NCI-H2227 treated with DMSO at 0.1 percent for 48 hours (cell line): Measurements from ENCODE around the gene MLLT10.

Experiments used
- DNase-seq: peaks from one replicate; lab custom pipeline; 2025; lab: John Stamatoyannopoulos, UW

The MLLT10 gene

DNA sequence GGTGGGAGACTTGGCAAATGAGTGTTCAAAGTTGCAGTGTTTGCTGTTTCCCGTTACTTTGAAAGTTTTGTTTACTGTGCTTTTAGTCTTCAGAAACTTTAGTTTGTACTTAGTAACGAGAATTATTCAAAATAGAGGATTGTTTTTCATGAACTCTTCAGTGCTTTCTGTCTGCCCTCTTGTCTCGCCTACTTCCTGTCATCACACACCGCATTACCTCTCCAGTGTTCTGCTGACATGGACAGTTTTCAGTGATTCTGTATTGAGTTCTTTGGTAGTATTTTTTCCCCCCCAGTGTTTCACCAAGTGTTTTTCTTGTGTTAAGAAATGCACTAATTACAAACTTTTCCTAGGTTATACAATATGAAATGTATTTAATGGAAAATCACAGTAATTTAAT, 207.0 kb downstream of the MLLT10 start:
- DNase-seq, result no peak

DNA sequence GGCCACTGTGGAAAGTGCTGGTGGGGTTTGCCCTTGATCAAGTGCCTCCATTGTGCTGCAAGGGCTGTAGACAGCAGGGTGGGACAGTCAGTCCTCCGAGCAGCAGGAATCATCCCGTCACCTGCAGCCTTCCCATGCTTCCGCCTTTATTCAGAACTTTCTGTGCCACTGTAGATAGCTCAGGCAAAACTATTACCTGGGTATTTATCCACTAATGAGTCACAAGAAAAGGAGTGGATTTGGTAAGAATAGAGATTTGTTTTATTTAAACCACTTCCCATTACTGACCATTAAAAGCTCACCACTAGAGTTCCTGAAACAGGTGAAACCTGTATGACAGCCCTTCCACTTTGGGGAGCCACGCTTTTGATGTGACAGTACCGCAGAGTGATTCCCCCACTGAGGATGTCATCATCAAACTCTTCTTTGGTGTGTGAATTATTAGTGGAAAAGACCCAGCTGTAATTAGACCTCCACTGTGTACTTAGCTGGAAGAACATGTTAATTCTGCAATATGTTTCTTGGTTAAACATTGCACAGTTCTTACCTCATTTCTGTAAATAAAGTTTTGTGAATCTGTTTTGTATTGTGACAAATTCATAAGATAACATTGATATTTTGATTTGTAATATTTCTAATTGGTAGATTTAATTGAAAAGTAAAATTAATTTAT, 208.8 kb downstream of the MLLT10 start:
- no peak for DNase-seq

DNA sequence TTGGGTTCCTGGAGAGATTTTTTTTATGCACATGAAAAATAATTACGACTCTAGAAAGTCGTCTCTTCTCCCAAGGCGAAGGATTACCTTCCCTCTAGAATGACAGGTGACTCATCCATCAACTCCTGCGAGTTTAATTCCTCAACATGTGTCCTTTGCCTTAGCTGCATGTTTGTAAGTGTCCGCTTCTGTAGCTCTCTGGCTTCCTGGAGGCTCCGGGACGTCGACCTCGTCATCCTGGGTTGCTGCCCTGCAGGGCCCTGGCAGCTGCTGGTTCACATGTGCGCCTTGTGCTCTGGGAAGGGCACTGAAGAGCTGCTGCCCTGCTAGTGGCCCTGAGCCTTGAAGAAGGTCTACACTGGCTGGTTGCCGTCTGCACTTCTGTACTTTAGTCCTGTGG, 210.2 kb downstream of the MLLT10 start:
- DNase-seq, result no peak

DNA sequence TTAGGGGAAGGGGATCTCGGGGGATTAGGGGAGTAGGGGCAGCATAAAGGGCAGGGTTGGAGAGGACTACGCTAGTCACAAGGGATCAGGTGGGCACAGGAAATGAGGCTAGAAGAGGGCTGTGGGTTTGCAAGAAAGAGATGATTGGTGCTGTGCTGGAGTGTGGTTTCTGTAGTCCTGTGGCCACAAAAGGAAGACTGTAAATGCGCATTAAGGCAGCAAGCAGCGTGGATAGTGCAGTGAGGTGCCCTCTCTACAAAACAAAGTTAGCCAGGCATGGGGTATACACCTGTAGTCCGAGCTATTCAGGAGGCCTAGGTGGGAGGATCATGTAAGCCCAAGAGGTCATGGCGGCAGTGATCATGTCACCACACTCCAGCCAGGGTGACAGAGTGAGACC, 212.1 kb downstream of the MLLT10 start:
- DNase-seq, result no peak

DNA sequence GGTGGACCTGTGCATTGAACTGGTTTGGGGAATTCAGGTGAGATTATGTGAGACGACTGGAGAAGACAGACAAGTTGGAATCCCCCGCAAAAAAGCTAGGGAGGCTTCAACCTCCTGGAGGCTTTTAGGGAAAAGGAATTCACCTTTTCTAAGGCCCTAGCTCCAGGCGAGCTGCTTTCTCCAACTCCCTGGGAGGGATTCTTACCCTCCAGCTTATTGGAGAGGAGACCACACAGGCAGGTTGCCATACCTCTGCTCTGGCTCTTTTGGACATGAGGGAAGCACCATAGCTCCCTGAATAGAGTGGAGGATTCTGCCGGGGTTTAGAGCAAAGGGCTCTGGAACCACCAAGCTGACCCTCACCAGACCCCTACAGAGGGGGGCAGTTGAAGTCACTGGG, 213.8 kb downstream of the MLLT10 start:
- DNase-seq, result no peak

DNA sequence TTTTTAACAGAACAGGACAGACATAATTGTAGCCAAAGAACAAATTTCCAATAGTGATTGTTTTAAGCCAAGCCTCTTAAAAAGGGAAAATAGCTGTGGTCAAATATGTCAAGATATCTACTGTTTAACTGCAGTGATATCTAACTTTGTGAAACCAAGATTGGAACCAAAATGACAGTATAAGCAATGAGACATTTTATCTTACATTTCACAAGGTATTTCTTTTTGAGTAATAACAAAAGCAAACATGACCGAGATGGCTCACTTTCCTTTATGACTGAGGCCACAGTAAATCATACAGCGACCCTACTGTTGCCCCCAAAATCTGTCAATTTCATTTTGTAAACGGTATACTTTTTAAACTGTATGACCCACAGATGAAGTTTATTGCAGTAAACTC, 215.8 kb downstream of the MLLT10 start:
- DNase-seq, result no peak

DNA sequence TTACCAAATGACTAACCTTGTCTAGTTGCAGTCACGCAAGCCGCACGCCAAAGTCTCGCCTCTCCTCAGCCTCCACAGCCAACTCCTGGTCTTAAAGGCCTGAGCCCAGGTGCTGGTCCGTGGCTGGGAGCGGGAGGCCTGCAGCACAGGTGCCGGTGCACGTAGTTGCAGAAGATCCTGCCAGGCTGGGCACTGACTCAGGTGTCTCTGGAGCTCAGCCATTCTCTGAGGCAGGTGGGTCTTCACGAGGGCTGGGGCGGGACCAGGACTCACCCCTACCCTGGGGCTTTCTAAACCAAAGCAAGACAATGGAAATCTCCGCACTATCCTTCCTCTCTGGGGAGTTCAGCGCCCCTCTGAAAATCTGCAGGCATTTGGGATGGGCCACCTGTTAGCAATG, 216.4 kb downstream of the MLLT10 start:
- no peak for DNase-seq

DNA sequence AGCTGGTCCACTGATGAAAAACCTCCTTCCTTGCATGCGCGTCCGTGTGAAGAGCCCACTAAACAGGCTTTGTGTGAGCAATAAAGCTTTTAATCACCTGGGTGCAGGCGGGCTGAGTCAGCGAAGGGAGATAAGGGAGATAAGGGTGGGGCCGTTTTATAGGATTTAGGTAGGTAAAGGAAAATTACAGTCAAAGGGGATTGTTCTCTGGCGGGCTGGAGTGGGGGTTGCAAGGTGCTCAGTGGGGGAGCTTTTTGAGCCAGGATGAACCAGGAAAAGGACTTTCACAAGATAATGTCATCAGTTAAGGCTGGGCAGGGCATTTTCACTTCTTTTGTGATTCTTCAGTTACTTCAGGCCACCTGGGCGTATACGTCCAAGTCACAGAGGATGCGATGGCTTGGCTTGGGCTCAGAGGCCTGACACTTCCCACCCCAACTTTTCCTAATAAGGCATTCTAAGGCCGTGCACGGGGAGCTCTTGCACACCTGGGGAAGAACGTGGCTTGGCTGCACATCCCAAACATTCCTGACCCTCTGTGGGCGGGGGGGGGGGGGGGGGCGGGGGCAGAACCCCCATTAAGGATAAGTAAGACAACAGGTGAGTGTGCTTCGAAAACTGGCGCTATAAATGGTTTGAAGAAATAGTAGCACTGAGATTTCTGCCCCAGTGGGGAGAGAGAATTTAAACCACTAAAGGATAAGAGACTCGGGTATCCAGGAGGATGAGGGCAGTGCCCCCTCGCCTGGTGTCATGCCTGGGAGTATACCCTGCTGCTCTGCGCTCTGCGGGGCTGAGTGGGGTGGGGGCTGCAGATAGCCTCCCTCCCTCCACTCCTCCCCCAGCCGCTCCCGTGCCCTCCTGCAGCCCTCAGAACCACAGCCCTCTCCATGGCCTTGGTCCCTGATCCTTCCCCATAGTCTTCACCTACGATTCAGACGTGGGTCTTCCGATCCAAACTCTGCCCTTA, 217.6 kb downstream of the MLLT10 start:
- no peak for DNase-seq

DNA sequence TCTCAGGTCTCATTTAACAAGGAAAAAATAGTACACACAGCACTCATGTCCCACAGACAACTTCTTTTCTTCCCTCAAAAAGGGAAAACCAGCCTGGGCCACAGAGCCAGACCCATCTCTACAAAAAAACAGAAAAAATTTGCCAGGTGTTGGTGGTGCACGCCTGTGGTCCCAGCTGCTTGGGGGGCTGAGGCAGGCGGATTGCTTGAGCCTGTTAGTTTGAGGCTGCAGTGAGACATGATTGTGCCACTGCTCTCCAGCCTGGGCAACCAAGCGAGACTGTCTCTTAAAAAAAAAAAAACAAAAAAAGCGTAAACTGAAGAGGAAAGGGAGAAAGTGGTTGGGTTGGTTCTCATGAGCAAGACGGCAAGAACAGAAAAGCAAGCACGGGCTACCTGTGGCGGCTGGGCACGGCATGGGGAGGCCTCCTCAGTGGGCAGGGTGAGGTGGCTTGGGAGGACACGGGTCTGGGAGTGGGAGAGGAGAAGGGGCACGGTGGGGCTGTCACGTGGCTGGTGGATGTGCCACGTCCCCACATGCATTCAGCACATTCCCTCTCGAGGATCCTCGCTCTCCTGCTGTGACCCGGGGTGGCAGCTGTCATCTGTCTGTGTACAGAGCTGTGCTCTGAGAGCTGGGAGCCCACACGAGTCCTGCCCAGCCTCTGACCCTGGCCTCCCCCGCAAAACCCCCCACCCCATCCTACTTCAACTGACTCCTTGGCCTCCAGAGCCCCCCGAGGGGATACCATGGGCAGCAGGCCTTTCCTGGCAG, 219.7 kb downstream of the MLLT10 start:
- DNase-seq, result no peak

DNA sequence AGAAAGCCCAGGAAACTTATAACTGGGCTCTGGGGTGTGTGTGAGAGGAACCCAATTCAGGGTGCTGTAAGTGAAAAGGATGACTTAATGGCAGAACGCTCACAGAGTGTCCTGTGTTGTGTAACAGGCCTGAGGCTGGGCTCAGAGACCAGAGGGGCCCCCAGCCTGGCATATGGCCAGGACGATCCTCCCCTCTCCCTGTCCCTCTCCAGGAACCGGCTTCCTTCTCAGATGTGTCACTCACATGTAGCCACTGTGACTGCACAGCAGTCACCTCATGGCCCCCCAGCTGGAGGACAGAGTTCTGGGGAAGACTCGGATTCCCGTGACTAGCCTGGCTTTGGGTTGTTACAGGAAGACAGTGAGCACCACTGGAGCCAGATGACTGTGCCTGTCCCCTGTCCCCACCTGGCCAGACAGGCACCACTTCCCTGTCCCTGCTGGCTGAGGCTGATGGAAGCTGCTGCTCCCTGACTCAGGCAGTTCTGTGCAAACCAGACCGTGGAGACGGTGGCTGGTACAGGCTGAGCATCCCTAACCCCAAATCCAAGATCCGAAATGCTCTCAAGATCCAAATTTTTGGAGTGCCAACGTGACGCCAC, 220.5 kb downstream of the MLLT10 start:
- DNase-seq, result no peak

DNA sequence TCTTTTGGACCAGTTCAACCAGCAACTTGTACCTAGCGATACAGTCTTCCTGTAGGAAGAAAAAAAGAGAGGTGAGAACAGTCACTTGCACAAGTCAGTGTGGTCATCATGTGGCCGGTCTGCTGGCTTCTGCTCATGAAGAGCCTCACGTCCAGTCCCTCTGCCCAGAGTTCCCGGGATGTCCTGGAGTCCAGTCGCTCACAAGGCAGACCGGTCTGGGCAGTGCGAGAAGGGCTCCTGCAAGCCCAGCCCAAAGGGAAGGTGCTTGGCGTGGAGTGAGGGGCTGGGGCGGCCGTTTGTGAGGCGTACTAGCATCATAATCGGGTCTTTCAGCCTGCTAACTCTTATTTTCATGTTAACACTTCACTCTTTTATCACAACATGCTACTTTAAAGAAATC, 222.7 kb downstream of the MLLT10 start:
- DNase-seq, result no peak

DNA sequence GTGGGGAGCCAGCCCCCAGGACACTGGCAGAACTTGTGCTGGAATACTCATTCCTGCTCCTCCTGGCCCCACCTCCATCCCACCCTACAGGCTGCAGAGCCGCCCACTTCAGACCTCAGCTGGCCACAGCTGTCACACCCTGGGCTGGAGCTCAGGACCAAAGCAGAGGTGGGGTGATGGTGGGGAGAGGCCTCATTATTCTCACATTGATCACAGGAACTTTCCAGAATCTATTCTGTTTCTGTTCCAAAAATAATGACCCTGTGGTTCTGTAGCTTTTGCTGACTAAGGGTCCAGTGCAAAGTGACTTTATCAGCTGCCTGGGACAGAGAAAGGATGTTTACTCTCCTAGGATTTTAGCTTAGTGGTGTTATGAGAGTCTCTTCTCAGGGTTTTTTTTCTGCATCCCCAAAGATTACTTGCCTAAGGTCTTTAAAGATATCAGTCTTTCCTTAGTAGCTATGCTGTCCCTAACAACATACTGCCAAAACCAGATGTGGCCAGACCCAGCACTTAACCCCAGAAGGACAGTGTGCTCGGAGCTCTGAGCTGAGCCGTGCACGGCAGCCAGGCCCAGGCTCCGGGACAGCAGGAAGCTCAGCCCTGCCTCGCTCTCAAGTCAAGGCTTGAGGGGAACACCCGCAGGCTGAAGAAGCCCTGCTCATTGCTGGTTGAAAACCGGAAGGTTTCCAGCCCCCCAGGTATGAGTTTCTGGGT, 223.3 kb downstream of the MLLT10 start:
- no peak for DNase-seq

DNA sequence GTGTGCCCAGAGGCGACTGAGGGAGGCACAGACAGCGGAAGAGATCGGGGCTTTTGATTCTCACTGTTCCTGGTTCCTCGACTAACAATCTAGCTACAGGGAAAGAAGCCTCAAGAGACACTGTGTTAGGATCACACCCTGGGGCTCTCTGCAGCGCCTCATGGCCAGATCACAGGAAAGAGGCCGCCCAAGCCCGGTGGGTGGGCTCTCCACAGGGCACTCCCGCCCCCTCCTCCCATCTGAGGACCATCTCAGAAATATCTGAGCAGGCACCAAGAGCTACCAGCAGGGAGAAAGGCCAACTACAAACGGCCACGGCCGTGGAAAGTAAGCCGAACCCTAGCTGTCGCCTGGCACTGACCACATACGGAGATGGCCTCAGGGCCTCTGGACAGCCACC, 224.2 kb downstream of the MLLT10 start:
- DNase-seq, result no peak

DNA sequence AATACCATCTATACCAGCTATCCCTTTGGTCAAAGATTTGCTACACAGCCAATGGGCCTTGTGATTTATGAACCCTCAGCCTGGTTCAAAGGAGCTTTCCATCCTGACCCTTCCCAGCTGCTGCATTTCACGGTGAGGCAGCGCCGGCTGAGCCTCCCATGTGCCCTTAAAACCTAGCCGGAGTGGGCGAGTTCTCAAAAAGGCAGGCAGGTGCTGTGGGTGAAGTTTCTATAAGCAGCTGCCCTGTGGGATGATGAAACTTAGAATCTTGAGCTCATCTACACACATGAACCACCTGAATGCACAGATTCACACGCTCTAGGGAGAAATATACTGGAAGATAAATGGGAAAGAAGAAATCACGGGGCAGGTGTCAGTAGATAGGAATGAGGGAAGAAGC, 224.7 kb downstream of the MLLT10 start:
- DNase-seq, result no peak

DNA sequence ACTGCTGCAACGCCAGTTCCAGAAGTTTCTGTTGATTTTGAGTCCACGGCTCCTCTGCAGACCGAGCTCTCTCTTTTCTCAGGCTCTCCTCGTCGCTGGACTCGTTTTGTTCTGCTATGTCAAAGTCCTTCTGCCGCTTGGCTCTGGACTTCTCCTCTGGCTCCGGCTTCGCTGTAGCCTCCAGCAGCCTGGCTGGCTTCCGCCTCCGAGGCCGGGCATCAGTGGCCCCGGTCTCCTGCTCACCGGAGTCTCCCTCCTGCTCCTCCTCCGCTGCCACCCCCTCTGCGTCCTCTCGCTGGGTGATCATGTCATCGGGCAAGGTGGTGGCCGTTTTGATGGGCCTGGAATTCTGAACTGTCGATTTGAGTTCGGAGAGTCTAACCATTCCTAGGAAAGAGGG, 225.2 kb downstream of the MLLT10 start:
- no peak for DNase-seq

DNA sequence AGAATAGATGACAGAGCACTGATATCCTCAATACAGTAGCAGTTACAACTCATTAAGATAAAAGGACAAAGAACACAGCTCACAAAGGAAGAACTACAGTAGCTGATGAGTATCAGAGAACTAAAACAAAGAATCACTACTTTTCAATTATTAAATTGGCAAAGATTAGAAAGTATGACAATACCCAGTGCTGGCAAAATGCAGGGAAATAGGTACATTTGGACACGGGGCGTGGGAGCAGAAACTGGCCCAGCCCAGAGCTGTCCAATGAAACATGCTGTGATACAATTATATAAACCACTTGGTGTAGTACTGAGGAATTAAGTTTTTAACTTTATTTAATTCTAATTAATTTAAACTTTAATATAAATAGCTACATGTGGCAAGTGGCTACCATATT, 226.3 kb downstream of the MLLT10 start:
- no peak for DNase-seq

DNA sequence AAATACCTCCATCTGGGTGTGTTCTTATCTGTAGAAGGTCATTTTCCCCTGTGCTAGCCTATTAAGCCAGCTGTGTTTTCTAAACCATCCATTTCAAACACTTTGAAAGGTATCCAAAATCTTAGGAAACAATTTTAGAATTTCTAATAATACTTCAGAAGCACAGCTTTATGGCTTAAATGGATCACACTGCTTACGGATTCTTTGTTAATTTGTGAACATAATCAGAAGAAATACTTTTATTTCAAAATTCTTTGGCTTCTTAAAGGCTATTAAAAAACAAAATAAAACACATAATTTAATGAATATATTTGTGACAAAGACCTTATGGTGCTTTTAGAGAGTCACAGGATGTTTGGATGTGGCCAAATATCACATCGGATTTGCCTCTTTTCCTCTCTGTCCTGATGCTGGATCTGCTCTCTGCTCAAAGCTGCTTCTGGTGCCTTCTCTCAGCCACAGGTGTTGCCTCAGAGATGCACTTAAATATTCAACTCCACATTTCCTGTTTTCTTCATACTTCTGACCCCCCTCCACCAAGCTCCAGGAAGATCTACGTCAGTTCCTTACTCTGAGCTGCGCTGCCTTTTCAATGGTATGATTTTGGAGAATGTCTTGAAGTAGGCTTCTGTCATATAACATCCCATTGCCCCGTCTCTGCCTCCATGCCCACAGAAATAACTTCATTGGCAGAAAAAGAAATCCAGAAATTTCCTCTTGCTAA, 230.6 kb downstream of the MLLT10 start:
- DNase-seq, result no peak

DNA sequence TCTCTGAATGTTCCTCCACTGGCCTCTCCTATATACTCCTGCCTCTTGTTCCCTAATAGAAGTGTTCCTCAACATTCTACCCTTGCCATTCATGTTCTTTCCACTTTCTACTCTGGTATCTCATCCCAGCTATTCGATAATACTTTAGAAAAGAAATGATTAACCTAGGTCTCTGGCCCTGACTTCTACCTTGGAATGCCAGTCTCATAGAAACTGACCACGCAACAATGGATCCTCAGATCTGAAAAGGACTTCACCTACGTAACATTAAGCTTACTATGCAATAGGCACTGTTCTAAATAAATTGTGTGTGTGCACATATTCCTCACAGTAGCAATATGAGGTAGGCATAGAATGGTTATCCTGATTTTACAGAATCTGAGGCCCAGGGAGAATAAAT, 235.0 kb downstream of the MLLT10 start:
- no peak for DNase-seq

DNA sequence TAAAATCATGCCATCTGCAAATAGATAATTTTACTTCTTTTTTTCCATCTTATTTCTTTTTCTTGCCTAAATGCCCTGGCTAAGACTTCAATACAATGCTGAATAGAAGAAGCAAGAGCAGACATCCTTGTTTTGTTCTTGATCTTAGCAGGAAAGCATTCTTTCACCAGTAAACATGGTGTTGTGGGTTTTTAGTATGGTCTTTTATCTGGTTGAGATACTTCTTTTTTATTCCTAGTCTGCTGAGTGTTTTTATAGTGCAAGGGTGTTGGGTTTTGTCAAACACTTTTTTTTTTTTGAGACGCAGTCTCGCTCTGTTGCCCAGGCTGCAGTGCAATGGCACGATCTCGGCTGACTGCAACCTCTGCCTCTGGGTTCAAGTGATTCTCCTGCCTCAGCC, 237.2 kb downstream of the MLLT10 start:
- DNase-seq, result no peak

DNA sequence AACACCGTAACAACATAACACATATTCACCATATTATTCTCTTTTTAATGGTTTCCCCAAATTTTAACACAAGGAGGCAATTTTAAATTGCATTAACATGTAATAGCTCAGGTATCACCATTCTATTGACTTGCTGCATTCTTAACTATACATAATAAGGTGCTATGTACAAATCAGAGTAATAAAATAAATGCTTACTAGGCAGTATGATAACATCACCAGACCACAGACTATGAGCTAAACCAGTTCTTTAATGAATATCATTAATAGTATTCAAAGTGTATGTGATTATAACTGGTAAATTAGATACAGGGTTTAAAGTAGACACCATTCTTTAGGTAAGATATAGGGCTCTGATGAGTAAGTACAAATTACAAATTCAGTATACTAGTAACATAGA, 242.9 kb downstream of the MLLT10 start:
- DNase-seq, result no peak

DNA sequence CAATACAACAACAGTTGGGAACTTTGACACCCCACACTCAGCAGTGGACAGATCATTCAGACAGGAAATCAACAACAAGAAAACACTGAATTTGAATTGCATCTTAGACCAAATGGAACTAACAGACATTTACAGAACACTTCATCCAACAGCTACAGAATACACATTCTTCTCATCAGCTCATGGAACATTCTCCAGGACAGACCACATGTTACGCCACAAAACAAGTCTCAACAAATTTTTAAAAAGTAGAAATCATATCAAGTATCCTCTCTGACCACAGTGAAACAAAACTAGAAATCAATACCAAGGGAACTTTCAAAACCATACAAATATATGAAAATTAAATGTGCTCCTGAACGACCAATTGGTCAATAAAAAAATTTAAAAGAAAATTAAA, 257.2 kb downstream of the MLLT10 start:
- DNase-seq, result no peak
